Mesendoderm (in vitro differentiated cells): ENCODE results near the gene TSC22D2.

ENCODE experiments used
- DNase-seq: peaks from one replicate; pipeline ENCODE4 v3.0.0; 2013
- H2AK5ac ChIP-seq: 2 replicates; pipeline ENCODE4 v1.6.1; 2013; ENCODE audit warnings: low read length, inconsistent platforms
- H2BK120ac ChIP-seq: 2 replicates; pipeline ENCODE4 v1.6.1; 2013; ENCODE audit warnings: low read depth, mild to moderate bottlenecking, low read length, moderate library complexity, mixed read lengths
- H2BK15ac ChIP-seq: replicated peaks from 2 replicates; pipeline ENCODE4 v1.6.1; 2013; ENCODE audit warnings: low read depth, mild to moderate bottlenecking, moderate library complexity
- H2BK5ac ChIP-seq: 2 replicates; pipeline ENCODE4 v1.6.1; 2013; ENCODE audit warnings: low read length, inconsistent platforms
- H3K18ac ChIP-seq: 2 replicates; pipeline ENCODE4 v1.6.1; 2013; ENCODE audit warnings: mild to moderate bottlenecking, low read length, mixed read lengths
- H3K23ac ChIP-seq: one replicate; pipeline ENCODE4 v1.6.1; 2013; ENCODE audit warnings: low read length
- H3K27ac ChIP-seq: 2 replicates; pipeline ENCODE4 v1.5.1; 2013; ENCODE audit warnings: low read depth, mild to moderate bottlenecking, inconsistent platforms, low read length, moderate library complexity
- H3K27me3 ChIP-seq: 2 replicates; pipeline ENCODE4 v1.6.1; 2013; ENCODE audit warnings: low read length, control low read depth, mild to moderate bottlenecking, inconsistent platforms; ENCODE audit not compliant: insufficient read depth, poor library complexity
- H3K36me3 ChIP-seq: 2 replicates; pipeline ENCODE4 v1.6.1; 2013; ENCODE audit warnings: low read length, inconsistent platforms; ENCODE audit not compliant: control insufficient read depth, insufficient read depth
- H3K4ac ChIP-seq: one replicate; pipeline ENCODE4 v1.6.1; 2013; ENCODE audit warnings: low read depth, mild to moderate bottlenecking, low read length, moderate library complexity
- H3K4me1 ChIP-seq: 2 replicates; pipeline ENCODE4 v1.6.1; 2013; ENCODE audit warnings: low read depth, low read length, inconsistent platforms; ENCODE audit not compliant: control insufficient read depth
- H3K4me2 ChIP-seq: 2 replicates; pipeline ENCODE4 v1.6.1; 2013; ENCODE audit warnings: low read length
- H3K4me3 ChIP-seq: 2 replicates; pipeline ENCODE4 v1.5.1; 2013; ENCODE audit warnings: mild to moderate bottlenecking, low read length
- H3K56ac ChIP-seq: one replicate; pipeline ENCODE4 v1.6.1; 2013; ENCODE audit warnings: low read length
- H3K79me1 ChIP-seq: 2 replicates; pipeline ENCODE4 v1.6.1; 2013; ENCODE audit warnings: low read length, inconsistent platforms
- H3K79me2 ChIP-seq: 2 replicates; pipeline ENCODE4 v1.6.1; 2013; ENCODE audit warnings: mild to moderate bottlenecking, low read length; ENCODE audit not compliant: control insufficient read depth, insufficient read depth
- H3K9ac ChIP-seq: 2 replicates; pipeline ENCODE4 v1.6.1; 2013; ENCODE audit warnings: low read length, inconsistent platforms
- H4K5ac ChIP-seq: one replicate; pipeline ENCODE4 v1.6.1; 2013; ENCODE audit warnings: low read length
- H4K8ac ChIP-seq: one replicate; pipeline ENCODE4 v1.6.1; 2013; ENCODE audit warnings: low read depth, mild to moderate bottlenecking, control low read depth, low read length, moderate library complexity
- WGBS: extraction: QIAGEN DNeasy Blood & Tissue Kit; methylation state at CpG from one replicate; pipeline ENCODE4 v1.1.7; 2013; ENCODE audit warnings: low lambda C conversion rate, missing lambda C conversion rate; ENCODE audit not compliant: insufficient coverage; ENCODE audit errors: extremely low coverage; 5-methylcytosine and 5-hydroxymethylcytosine counted together

Gene TSC22D2

DNA sequence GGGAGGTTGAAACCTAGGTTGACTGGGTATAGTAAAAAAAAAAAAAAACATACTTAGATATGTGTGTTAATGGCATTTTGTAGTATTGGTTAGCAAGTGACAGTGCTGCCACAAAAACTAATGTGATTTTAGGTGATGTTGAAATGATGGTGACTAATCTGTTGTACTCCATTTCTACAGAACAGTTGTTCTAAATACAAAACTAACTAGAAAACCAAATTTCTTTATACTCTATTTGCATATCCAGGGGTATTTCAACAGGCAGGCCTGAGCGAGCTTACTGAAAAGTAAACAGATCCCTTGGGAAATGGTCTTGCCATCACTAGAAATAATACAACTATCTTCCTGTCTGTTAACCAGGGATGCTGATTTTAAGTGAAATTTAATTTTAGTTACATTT is 20.5 kb downstream of the TSC22D2 start:
- Histone ChIP-seq H2BK5ac (no peak overlapping the region), H3K23ac (no peak overlapping the region), H3K18ac (no peak overlapping the region), H3K4me1 (no peaks in the 10 kb centered on the region), H3K27me3 (no peaks in the 10 kb centered on the region), H3K27ac (no peak overlapping the region), H2AK5ac (no peak overlapping the region), H3K56ac (no peak overlapping the region), H3K79me2 (peaks cover 11% of the 10 kb centered on the region), H3K4ac (no peak overlapping the region), H3K36me3 (no peaks in the 10 kb centered on the region), H3K9ac (no peak overlapping the region), H4K5ac (no peak overlapping the region), H3K79me1 (peaks cover 2% of the 10 kb centered on the region), H4K8ac (no peak overlapping the region), H3K4me2 (no peak overlapping the region), H2BK120ac (no peak overlapping the region), H2BK15ac (no peak overlapping the region), H3K4me3 (no peak overlapping the region)
- no CpG with 5 or more reads among the region's 1 CpG for WGBS
- no peak for DNase-seq

GRCh38 chr3:150429767-150430671 is 21.9 kb downstream of the TSC22D2 start:
- Histone ChIP-seq H3K27ac (no peak overlapping the region), H3K4ac (no peak overlapping the region), H3K4me1 (no peaks in the 10 kb centered on the region), H3K4me3 (no peak overlapping the region), H3K4me2 (no peak overlapping the region), H3K79me2 (peaks cover 12% of the 10 kb centered on the region), H3K36me3 (no peaks in the 10 kb centered on the region), H2BK15ac (no peak overlapping the region), H4K5ac (no peak overlapping the region), H3K27me3 (no peaks in the 10 kb centered on the region), H4K8ac (no peak overlapping the region), H3K56ac (no peak overlapping the region), H2BK5ac (no peak overlapping the region), H3K18ac (no peak overlapping the region), H2AK5ac (no peak overlapping the region), H3K79me1 (peaks cover 2% of the 10 kb centered on the region), H2BK120ac (no peak overlapping the region), H3K9ac (no peak overlapping the region), H3K23ac (no peak overlapping the region)
- no CpG with 5 or more reads among the region's 2 CpGs for WGBS
- no peak for DNase-seq

- no peak overlapping the region for H3K27ac ChIP-seq
These were observed 25.2 kb downstream of the TSC22D2 start for GRCh38 chr3:150433347-150433746.

GRCh38 chr3:150434234-150434633 is 26.1 kb downstream of the TSC22D2 start:
- no peak overlapping the region for H2AK5ac ChIP-seq
- no peak overlapping the region for H4K8ac ChIP-seq
- H3K27ac ChIP-seq, result no peak overlapping the region
- H3K9ac ChIP-seq, result no peak overlapping the region
- H3K79me1 ChIP-seq, result peaks cover 2% of the 10 kb centered on the region
- DNase-seq, result no peak
- no peak overlapping the region for H2BK15ac ChIP-seq
- H3K23ac ChIP-seq, result no peak overlapping the region
- H3K4me3 ChIP-seq, result no peak overlapping the region
- no peak overlapping the region for H3K56ac ChIP-seq
- H4K5ac ChIP-seq, result no peak overlapping the region
- H3K79me2 ChIP-seq, result peaks cover 9% of the 10 kb centered on the region
- no peak overlapping the region for H2BK120ac ChIP-seq
- H3K4me1 ChIP-seq, result no peaks in the 10 kb centered on the region
- no peaks in the 10 kb centered on the region for H3K36me3 ChIP-seq
- no peak overlapping the region for H3K18ac ChIP-seq
- no CpG with 5 or more reads among the region's 4 CpGs for WGBS
- H3K4me2 ChIP-seq, result no peak overlapping the region
- H3K27me3 ChIP-seq, result no peaks in the 10 kb centered on the region
- no peak overlapping the region for H3K4ac ChIP-seq
- H2BK5ac ChIP-seq, result no peak overlapping the region

More at GRCh38 chr3:150433347-150433746, 25.2 kb downstream of the TSC22D2 start:
- no peaks in the 10 kb centered on the region for H3K36me3 ChIP-seq
- no peak overlapping the region for H2BK15ac ChIP-seq
- no peak overlapping the region for H2AK5ac ChIP-seq
- H3K4me3 ChIP-seq, result no peak overlapping the region
- H3K4me2 ChIP-seq, result no peak overlapping the region
- H4K5ac ChIP-seq, result no peak overlapping the region
- no peak overlapping the region for H4K8ac ChIP-seq
- H3K23ac ChIP-seq, result no peak overlapping the region
- no peaks in the 10 kb centered on the region for H3K27me3 ChIP-seq
- no peak overlapping the region for H2BK120ac ChIP-seq
- H3K9ac ChIP-seq, result no peak overlapping the region
- no peaks in the 10 kb centered on the region for H3K4me1 ChIP-seq
- H3K79me2 ChIP-seq, result peaks cover 10% of the 10 kb centered on the region
- peaks cover 2% of the 10 kb centered on the region for H3K79me1 ChIP-seq
- no peak overlapping the region for H2BK5ac ChIP-seq
- H3K4ac ChIP-seq, result no peak overlapping the region
- DNase-seq, result no peak
- H3K18ac ChIP-seq, result no peak overlapping the region
- H3K56ac ChIP-seq, result no peak overlapping the region
- no CpG with 5 or more reads among the region's 5 CpGs for WGBS

GRCh38 chr3:150436161-150436560 is 28.1 kb downstream of the TSC22D2 start:
- no peaks in the 10 kb centered on the region for H3K27me3 ChIP-seq

More at GRCh38 chr3:150436161-150436560, 28.1 kb downstream of the TSC22D2 start:
- no CpG with 5 or more reads among the region's 5 CpGs for WGBS
- Histone ChIP-seq H2BK120ac (no peak overlapping the region), H4K8ac (no peak overlapping the region), H3K18ac (no peak overlapping the region), H3K4me1 (no peaks in the 10 kb centered on the region), H2BK5ac (no peak overlapping the region), H3K79me1 (peaks cover 2% of the 10 kb centered on the region), H3K56ac (no peak overlapping the region), H2BK15ac (no peak overlapping the region), H3K4me3 (no peak overlapping the region), H3K4ac (no peak overlapping the region), H3K27ac (no peak overlapping the region), H3K36me3 (no peaks in the 10 kb centered on the region), H3K4me2 (no peak overlapping the region), H4K5ac (no peak overlapping the region), H2AK5ac (no peak overlapping the region), H3K23ac (no peak overlapping the region), H3K79me2 (peaks cover 7% of the 10 kb centered on the region), H3K9ac (no peak overlapping the region)
- no peak for DNase-seq
